Stomach (tissue), 4 donors: ENCODE results near the gene CSMD2.

Experiments used
- CTCF ChIP-seq, 7 experiments: fragments of 450-650 bp in 4 of 7; fragments of 200-600 bp in 3 of 7; sonication (generic) in 3 of 7; IDR thresholded peaks; one replicate each; pipeline ENCODE4 v1.5.1; 2016 to 2019; ENCODE audit warnings: antibody characterized with exemption in 7 of 7, control low read depth in 2 of 7, mild to moderate bottlenecking in 1 of 7
- EP300 ChIP-seq: sonication (generic); formaldehyde crosslinking; IDR thresholded peaks from one replicate; pipeline ENCODE4 v1.6.1; 2017; ENCODE audit warnings: antibody characterized with exemption
- POLR2A ChIP-seq, 4 donors: fragments of 450-650 bp; IDR thresholded peaks; one replicate each; pipeline ENCODE4 v1.6.1; 2016; ENCODE audit warnings: antibody characterized with exemption in 4 of 4, control low read depth in 2 of 4, mild to moderate bottlenecking in 1 of 4, moderate library complexity in 1 of 4

- TF ChIP-seq CTCF (IDR thresholded peaks at IDR 0.05) (no peak), POLR2A (IDR thresholded peaks at IDR 0.05) (no peak), EP300 (no peak)
These were observed 530.9 kb downstream of the CSMD2 start for GRCh38 chr1:33634143-33634542.
